Measurements from ENCODE around the gene ABCC4.

The ABCC4 gene

DNA sequence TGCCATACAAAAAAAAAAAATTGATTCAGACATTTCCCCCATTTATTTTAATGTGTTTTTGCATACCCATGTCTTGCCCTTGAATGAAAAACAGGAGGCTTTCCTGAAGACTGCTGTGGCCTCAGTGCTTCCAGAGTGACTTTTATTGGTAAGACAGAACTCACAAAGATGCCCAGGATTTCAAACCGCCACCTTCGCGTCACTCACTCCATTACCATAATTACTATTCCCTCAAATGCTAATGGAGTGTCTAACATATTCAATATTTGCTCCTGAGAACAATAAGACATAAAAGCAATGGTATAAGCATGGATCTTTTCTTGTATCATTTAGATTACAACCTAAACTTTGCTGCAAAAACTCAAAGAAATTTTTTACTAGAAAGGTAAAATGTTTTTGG lies 306.7 kb downstream of the ABCC4 start:
- no peak for DNase-seq (ENCODE audit: low read depth)

DNA sequence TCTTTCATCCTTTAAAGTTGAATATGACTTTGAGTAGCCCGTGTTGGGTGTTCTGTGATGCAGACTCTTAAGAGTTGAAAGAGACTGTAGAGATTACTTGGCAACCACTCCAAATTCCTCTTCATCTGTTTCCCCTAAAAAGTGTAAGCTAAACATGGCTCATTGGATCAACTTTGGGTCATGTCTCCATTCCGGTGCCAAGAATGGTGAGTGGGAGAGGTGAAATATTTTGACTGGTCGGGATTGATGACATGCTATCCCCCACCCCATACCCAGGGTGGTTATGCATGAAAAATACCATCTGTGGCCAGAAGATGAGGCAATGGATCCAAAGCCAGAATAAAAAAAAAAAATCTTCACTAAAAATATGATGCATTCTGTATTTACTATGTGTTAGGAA lies 307.6 kb downstream of the ABCC4 start:
- no peak for DNase-seq (ENCODE audit: low read depth)

DNA sequence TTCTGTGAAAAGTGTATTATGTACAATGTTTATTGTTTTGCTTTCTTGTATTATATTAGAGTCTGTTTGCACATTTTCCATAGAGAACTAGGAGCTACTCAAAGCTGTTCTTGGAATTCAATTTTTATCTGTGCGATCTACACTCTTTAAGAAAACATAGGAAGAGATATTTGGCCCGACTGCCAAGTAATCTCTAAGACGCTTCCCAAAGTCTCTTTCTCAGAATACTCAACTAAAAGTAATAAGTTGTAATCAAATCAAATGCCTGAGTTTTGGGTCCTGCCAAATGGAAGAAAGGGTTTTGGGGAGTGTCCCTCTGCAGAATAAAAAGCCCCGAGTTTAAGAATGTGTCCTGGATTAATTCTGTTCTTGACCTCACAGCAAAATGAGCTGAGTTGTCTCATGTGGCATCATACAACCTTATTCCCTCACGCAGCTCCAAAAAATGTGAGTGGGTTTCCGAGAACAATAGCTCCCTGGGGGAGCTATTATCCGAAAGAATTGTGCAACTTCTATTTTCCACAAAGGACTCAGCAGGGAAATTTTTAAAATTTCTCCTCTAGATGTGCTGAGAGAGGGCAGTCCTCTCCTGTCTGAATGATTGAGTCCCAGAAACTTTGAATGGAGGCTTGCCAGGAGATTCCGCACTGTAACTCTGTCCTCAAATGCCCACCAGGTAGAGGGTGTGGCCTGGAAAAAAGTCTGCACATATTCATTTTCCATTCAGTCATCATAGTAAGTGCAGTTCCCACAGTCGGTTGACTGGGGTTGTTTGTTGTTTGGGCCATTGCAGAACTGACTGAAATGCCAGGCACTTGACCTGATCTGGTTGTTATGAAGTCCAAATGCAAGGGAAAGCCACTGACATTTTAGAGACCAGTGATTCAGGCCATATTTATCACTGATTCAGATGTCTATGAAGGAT lies 309.0 kb downstream of the ABCC4 start:
- no peak for DNase-seq (ENCODE audit: low read depth)

DNA sequence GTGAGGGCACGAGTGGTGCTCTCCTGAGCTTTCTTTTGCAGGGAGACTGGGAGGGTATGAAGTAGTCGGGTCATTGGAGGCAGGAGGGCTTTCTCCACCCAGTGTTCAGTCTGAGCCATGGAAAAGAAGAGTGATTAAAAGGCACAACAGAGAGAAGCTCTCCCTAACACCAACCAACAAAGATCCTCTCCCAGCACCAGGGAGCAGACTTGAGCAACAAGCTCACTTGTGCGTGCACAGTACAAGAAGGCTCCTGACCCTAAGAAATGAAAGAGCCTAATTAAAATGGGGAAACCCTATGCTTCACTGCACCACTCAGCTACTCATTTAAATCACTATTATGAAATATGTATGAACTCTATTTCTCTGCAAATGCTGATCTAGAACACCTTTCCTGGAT lies 312.6 kb downstream of the ABCC4 start:
- no peak for DNase-seq (ENCODE audit: low read depth)

GRCh38 chr13:94987869-94988268 lies 313.4 kb downstream of the ABCC4 start:
- DNase-seq (ENCODE audit: low read depth), result no peak

- DNase-seq (ENCODE audit: low read depth), result no peak
These were observed 314.2 kb downstream of the ABCC4 start for GRCh38 chr13:94987081-94987480.

DNA sequence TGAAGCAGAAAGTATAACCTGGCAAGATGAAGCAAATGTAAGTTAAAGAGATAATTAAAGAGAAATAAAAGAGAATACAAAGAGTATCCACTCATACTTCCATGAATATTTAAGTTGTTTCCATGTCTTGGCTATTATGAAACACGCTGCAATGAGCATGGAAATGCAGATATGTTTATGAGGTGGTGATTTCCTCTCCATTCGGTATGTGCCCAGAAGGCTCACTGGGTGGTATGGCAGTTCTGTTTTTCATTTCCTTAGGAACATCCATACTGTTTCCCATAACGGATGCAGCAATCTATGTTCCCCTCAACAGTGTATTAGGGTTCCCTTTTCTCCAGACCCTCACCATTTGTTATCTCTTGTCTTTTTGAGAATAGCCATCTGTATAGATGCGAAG lies 316.3 kb downstream of the ABCC4 start:
- no peak for DNase-seq (ENCODE audit: low read depth)

DNA sequence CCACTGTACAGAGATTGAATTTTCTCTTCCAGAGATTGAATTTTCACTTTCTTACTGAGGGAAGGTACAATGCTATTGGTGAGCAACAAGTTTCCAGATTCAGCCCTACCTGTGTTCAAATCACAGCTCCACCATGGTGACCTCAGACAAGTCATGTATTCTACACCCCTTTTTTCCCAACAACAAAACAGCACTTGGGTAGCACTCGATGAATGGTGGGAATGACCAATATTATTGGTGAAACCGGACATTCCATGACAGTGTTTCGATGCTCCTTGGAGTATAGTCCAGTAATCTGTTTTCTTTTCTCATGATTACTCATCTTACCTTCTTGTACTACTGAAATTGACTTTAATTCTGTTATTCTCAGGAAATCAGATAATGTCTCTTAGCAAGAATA lies 322.7 kb downstream of the ABCC4 start:
- no peak for DNase-seq (ENCODE audit: low read depth)

DNA sequence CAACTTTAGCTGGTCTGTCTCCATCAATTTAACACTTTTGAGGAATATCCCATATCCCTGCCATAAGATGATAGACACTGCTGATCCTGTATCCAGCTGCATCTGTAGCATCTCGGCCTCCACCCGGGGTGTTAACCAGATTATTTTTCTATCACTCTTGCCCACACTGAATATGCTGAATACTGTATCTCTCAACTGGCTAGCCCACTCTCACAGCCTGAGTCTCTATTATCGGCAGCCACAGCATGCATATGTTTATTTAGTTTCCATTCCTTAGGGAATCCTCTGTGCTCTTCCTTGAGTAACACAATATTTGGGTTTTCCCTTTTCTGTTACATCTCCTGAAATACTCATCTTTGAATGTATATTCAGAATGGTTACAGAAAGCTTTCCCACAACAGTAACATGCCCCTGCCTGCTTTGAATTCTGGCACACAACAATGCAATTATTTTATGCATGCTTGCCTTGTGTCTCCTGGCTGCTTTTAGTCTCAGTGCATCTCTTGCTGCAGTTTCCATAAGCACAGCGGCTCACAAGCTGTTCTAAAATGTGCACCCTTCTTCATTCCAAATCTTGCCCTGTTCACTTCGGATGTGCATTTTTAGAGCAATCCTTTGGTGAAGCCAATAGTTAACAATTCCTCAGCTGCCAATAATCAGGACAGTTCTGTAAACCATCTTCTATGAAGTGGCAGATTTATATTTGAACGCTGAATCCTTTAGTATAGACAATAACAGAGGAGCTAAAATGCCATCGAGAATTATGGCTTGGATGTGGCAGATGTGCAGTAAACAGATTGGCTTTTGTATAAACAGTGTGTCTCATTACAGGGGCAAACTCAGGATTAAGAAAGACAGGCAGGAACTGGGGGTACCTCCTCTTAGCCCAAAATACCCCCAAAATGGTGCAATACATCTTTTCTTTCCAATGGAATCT lies 327.0 kb downstream of the ABCC4 start:
- no peak for DNase-seq (ENCODE audit: low read depth)

DNA sequence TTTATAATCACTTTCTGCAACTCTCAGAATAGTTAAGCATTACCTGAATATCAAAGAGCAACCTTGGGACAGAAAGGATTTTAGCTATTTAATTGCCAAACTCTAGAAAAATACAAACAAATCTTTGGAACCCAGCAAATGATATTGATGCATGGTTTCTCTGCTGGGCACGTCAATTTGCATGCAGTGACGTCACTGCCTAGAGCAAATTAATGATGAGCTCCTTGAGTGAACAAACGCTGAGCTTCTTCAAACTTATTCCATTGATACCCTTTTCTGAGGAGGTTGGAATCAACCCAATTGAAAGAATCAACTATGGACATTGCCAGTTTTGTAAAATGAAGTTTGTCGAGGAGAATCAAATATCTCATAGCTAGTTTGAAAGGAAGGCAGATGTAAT lies 329.0 kb downstream of the ABCC4 start:
- DNase-seq (ENCODE audit: low read depth), result no peak
